PFSK-1 (cell line): ENCODE results near the gene PAGE2B.

ENCODE experiments used
- FOXP2 ChIP-seq: optimal IDR thresholded peaks from 2 replicates; pipeline ENCODE3; 2011; ENCODE audit warnings: borderline replicate concordance, control low read depth, inconsistent platforms; ENCODE audit not compliant: insufficient read depth; ENCODE audit errors: extremely low read length, extremely low read depth
- POLR2AphosphoS5 ChIP-seq: IDR thresholded peaks from 2 replicates; pipeline ENCODE4 v1.6.1; 2012; ENCODE audit warnings: low read depth, mild to moderate bottlenecking, control low read depth, low read length, moderate library complexity
- REST ChIP-seq, 2 experiments: IDR thresholded peaks; 2 replicates each; pipeline versions ENCODE4 v1.6.1 to v1.8.0; 2011 to 2012; ENCODE audit warnings: low read depth in 2 of 2, low read length in 2 of 2, control low read depth in 1 of 2, inconsistent platforms in 1 of 2, mild to moderate bottlenecking in 1 of 2, moderate library complexity in 1 of 2; ENCODE audit not compliant: insufficient read depth in 1 of 2
- SIN3A ChIP-seq: IDR thresholded peaks from 2 replicates; pipeline ENCODE4 v1.6.1; 2012; ENCODE audit warnings: mild to moderate bottlenecking, low read length, moderate library complexity, borderline replicate concordance; ENCODE audit not compliant: insufficient read depth
- TAF1 ChIP-seq: IDR thresholded peaks from 2 replicates; pipeline ENCODE4 v1.6.1; 2012; ENCODE audit warnings: low read length, control low read depth, borderline replicate concordance; ENCODE audit not compliant: insufficient read depth

GRCh38 chrX:55107911-55108310, 33.1 kb downstream of the PAGE2B start:
- no peak for TF ChIP-seq TAF1
- TF ChIP-seq POLR2AphosphoS5 = no peak
- no peak for TF ChIP-seq REST (IDR thresholded peaks at IDR 0.05; ENCODE audit: insufficient read depth in 1 of 2, low read depth in 2 of 2, low read length in 2 of 2)
- TF ChIP-seq FOXP2 = no peak
- TF ChIP-seq SIN3A = no peak
